ENCODE results near the gene ZNRF1.

Gene ZNRF1

GRCh38 chr16:75062976-75063346 is 64.1 kb downstream of the ZNRF1 start:
- DNase-seq, result no peak

DNA sequence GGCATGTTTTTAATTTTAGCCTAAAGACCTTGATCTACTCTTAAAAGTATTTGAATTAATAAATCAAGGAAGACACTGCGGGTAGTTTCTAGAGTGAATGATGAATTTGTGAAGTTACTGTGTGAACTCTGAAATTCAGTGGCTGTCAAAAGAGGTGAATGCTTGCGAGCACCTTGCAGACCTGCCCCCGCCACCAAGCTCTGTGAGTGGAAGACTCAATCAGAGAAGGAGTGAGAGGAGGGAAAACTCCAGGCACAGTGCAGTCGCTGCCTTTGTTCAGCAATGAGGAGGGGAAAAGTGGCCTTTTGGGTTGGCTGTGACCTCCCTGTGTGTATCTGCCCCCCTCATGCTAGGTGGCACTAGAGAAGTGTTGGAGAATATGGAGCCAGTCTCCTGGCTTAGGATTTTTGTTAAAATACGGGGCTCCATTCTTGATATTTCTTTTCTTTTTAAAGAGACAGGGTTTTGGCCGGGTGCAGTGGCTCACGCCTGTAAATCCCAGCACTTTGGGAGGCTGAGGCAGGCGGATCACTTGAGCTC is 64.8 kb downstream of the ZNRF1 start:
- no peak for DNase-seq

- DNase-seq, result no peak
Observed at GRCh38 chr16:75064403-75065148, 65.8 kb downstream of the ZNRF1 start.

DNA sequence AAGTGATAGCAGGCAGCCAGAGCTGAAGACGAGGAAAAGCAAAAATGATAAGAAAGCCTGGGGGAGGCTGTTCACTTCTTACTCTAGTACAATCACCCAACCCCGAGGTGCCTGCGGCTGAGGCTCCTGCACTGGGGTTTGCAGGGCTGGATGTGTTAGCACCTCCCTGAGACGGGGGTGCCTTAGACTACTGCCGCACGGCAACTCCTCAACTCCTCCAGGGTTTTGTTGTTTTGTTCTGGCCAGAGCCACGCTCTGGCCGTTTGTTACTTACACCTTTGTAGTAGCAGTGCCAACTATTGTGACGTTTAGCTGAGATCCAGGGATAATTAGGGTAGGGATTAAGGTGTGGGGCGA is 66.3 kb downstream of the ZNRF1 start:
- DNase-seq, result no peak

DNA sequence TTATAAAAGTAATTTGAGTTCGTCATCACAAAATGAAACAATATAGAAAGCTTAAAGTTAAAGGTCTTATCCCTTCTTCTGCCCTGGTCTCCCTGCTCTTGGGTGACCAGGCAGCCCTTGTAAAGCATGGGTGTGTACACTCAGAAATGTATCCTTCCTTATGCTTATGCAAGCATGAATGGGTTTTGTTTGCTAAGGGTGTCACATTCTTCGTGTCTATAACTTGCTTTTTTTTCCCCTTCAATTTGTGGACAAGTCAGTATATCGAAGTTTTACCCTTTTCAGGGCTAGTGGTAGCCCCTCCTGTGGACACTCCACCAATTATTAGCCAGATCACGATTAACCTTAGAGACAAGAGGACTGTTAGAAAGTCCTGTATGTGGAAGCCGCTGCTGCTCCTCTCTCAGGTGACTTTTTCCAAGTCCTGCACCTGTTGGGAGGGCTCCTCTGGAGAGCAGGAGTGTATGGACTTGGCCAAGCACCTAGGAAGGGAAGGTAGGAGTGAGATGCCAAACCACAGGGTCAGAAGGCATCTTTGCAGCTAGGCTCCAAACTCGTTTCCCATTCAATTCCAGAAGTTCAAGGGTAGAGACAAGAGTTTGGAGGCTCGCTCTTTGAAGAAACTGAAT is 66.8 kb downstream of the ZNRF1 start:
- no peak for DNase-seq

- DNase-seq, result no peak
Observed at GRCh38 chr16:75066861-75067447, 68.1 kb downstream of the ZNRF1 start.

- DNase-seq, result no peak
Observed at GRCh38 chr16:75068085-75069031, 69.5 kb downstream of the ZNRF1 start.

DNA sequence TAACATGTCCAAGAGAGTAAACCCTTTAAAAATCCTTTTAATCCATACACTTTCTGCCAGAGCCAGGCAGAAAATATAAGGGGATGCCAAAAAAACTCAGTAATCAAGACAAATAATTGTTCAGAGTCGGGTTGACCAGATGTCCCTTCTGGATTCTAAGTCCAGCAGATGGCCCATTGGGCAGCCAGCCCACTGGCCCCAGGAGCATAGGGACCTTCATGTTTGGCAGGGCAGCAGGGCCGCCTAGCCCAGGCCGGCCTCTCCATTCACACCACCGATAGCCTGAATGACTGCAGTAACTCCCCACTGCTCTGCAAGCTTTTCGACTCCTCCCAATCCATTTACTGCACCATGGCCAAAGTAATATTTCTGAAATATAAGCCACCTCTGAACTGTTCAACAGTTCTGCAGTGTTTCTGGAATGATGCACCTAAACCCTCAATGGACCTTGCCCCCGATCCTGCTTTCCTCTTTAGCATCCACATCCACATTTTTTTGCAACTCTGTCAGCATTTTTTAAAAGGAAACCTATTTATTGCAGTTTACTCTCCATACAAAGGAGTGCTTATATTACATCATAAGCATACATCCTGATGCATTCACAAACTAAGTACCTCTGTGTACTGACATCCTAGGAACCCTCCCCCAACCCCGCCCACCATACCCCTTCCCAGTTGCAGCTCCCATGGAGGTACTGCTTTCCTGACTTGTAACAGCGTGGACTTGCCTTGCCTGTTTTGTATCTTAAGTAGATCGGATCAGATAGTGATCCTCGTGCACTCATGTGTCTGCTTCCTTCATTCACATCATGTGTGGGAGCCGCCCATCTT is 71.4 kb downstream of the ZNRF1 start:
- no peak for DNase-seq

DNA sequence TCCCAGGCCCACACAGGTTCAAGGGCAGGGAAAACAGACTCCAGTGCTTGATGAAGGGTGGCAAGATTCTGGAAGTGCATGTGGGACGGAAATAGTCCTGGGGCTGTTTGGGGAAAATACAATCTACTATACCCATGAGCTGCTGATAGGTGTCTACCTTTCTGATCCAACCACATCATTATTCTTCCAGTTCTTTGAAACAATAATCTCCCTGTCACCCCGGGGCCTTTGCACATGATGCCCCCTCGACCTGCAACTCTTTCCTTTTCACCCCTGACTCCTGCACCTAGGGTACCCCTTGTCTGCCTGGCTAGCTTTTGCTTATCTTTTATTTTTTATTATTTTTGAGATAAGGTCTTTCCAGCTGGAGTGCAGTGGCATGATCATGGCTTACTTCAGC is 72.8 kb downstream of the ZNRF1 start:
- DNase-seq, result no peak

GRCh38 chr16:75072239-75072947 is 73.6 kb downstream of the ZNRF1 start:
- DNase-seq, result no peak

GRCh38 chr16:75073545-75074303 is 74.9 kb downstream of the ZNRF1 start:
- DNase-seq, result no peak

- DNase-seq, result no peak
Observed at GRCh38 chr16:75074304-75074793, 75.5 kb downstream of the ZNRF1 start.

DNA sequence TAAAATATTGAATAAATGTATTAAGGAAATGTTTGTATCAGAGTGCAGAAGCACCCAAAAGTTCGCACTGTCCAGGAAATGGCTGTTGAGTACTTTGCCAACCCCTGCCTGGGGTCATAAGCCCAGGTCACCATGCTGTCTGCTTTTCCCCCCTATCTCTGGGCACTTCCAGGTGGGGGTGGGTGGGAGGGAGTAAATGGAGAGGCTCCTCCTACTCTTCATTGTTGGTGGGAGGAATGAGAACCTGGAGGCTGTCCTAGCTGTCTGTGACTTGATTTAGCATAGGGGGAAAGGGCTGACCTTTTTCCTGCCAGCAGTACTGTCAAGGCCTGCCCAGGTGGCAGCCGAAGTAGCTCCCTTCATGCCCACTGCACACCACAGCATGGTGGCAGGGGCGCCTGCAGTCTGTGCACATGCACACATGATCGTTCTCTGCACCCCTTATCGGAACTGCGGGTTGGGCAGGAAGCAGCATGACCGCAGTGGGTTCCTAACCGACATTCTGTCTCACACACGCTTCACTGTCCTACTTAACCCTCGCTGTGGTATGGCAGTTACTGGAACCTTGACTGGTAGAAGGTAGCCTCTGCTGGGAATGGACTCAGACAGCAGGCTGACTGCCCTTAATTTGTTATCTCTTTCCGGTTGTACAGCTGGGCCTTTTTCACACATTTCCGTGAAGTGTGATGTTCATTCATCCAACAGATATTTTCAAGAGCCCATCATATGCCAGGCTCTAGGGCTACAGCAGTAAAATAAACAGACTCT is 76.3 kb downstream of the ZNRF1 start:
- DNase-seq, result no peak

GRCh38 chr16:75075688-75076268 is 77.0 kb downstream of the ZNRF1 start:
- no peak for DNase-seq

GRCh38 chr16:75078886-75079285 is 80.1 kb downstream of the ZNRF1 start:
- DNase-seq, result no peak

DNA sequence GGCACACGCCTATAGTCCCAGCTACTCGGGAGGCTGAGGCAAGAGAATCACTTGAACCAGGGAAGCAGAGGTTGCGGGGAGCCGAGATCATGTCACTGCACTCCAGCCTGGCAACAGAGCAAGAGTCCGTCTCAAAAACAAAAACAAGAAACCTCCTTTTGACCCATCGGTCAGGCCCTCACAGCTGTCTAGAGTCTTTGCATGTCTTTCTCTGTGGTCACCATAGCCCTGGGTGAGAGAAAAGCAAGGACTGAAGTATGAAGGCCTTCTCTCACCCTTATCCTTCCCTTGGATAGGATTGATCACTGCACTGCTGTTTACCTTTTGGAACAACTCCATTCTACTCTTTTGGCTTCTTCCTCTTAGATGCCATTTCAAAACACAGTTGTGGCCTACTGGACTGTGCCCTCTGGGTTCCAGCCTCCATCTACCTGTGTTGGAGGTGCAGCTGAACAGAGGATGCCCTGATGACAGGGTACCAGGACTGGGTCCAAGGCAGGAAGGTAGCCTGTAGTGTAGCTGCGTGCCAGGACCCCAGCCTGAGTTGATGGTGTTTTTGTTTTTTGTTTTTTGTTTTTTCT is 80.6 kb downstream of the ZNRF1 start:
- DNase-seq, result no peak

DNA sequence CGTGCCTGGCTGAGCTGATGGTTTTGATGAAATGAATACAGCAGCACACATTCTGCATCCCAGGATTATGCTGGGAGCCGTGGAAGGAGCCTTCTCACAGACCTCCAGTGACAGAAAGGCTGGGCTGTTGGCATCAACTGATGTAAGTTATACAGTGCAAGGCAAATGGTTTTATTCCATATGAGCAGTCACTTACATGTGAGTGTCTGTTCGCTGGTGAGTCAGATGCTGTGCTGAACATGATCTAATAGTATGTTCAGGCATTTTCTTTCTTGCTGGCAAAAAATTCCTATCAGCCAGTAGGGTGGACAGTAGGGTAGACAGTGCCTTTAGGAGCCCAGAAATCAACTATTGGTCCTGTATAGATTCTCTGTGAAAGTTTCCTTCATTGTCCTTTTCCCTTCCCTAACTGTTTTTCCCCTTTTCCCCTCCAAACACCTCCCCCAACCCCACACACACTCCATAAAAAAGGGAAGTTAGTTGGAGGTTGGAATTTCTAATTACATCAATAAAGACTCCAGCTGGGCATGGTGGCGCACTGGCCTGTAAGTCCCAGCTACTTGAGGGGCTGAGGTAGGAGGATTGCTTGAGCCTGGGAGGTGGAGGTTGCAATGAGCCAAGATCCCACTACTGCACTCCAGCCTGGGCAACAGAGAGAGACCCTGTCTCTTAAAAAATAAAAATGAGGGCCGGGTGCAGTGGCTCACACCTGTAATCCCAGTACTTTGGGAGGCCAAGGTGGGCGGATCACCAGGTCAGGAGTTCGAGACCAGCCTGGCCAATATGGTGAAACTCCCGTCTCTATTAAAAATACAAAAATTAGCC is 81.6 kb downstream of the ZNRF1 start:
- peak; percentile 68 for DNase-seq
